Gastrocnemius medialis (tissue), 4 donors: ENCODE measurements around the gene CLASP1. TPM values are rescaled to one million over a fixed set of nuclear protein-coding genes. Genes with fewer than 3 reads are reported as not detected.

Experiments used
- ATAC-seq, 2 donors: fragments of 150-250 bp; one replicate each; pipeline ENCODE4 v1.9.1; 2016
- DNase-seq, 2 donors: peaks; one replicate each; pipeline ENCODE4 v3.0.0-alpha.2; 2019
- H3K27ac ChIP-seq, 4 donors: fragments of 200-600 bp; sonication (generic); 1 replicate in 1 of 4; 2 replicates in 3 of 4; pipeline ENCODE4 v1.5.1; 2016 to 2018; ENCODE audit warnings: mild to moderate bottlenecking in 2 of 4, moderate library complexity in 1 of 4
- H3K27me3 ChIP-seq, 3 donors: fragments of 200-600 bp; sonication (generic) in 2 of 3; 1 replicate in 1 of 3; 2 replicates in 2 of 3; pipeline versions ENCODE4 v1.5.1 to v1.6.0; 2016 to 2019; ENCODE audit warnings: mild to moderate bottlenecking in 1 of 3, moderate library complexity in 1 of 3
- H3K36me3 ChIP-seq, 2 donors: fragments of 200-600 bp; sonication (generic) in 1 of 2; one replicate each; pipeline ENCODE4 v1.5.1; 2017 to 2018
- H3K4me1 ChIP-seq, 2 donors: fragments of 200-600 bp; sonication (generic) in 1 of 2; one replicate each; pipeline ENCODE4 v1.5.1; 2016 to 2017; ENCODE audit warnings: mild to moderate bottlenecking in 2 of 2
- H3K4me3 ChIP-seq, 4 donors: fragments of 200-600 bp; sonication (generic) in 3 of 4; 1 replicate in 1 of 4; 2 replicates in 3 of 4; pipeline ENCODE4 v1.5.1; 2016 to 2019; ENCODE audit warnings: mild to moderate bottlenecking in 2 of 4
- H3K9me3 ChIP-seq, 3 donors: fragments of 200-600 bp; sonication (generic) in 2 of 3; 1 replicate in 1 of 3; 2 replicates in 2 of 3; pipeline ENCODE4 v1.5.1; 2016 to 2019
- POLR2A ChIP-seq, 2 donors: fragments of 450-650 bp; IDR thresholded peaks; one replicate each; pipeline ENCODE4 v1.6.1; 2017; ENCODE audit warnings: antibody characterized with exemption in 2 of 2, mild to moderate bottlenecking in 2 of 2, moderate library complexity in 2 of 2
- in situ Hi-C, 4 donors: fragments of 200-750 bp; cut with MboI; loops; one replicate each; pipeline versions ENCODE4 v1.15.0 to v1.8.0; 2017; ENCODE audit warnings: low sequenced_read_pairs in 4 of 4
- intact Hi-C: fragments of 100-400 bp; cut with DNase I; formaldehyde crosslinking; loops from one replicate; pipeline ENCODE4 v1.15.1; 2023; ENCODE audit warnings: low total_unique reads
- total RNA-seq, 4 donors: library from RNA; depleted of rRNA; stranded (reverse); fragments of >200 nt; gene quantifications; one replicate each; pipeline versions ENCODE4 v1.1.0 to v1.2.3, GENCODE V29; 2016
- TF ChIP-seq, protein P1 (sequence below), 5 experiments: fragments of 450-650 bp in 3 of 5; fragments of 200-600 bp in 2 of 5; sonication (generic) in 2 of 5; IDR thresholded peaks in 4 of 5; conservative IDR thresholded peaks in 1 of 5; 1 replicate in 4 of 5; 2 replicates in 1 of 5; pipeline ENCODE4 v1.5.1; 2016 to 2019; ENCODE audit warnings: antibody characterized with exemption in 5 of 5, mild to moderate bottlenecking in 3 of 5, moderate library complexity in 3 of 5

CLASP1 gene
- total RNA-seq, 4 donors from 2014 or later: 50.1 to 73.9 (median 61.4) TPM

- Histone ChIP-seq H3K27me3 (no peaks in the 10 kb centered on the region), H3K36me3 (no peaks in the 10 kb centered on the region), H3K4me1 (peaks cover 57 to 67% of the 10 kb centered on the region in 2 donors), H3K4me3 (no peak overlapping the region), H3K9me3 (no peaks in the 10 kb centered on the region), H3K27ac (peak overlapping the region; percentile 58 to 87 (median 78))
- ATAC-seq (peak; percentile 74 to 89), DNase-seq (peak; percentile 52 to 57)
- no peak for TF ChIP-seq POLR2A (IDR thresholded peaks at IDR 0.05)
- TF ChIP-seq, protein P1, sequence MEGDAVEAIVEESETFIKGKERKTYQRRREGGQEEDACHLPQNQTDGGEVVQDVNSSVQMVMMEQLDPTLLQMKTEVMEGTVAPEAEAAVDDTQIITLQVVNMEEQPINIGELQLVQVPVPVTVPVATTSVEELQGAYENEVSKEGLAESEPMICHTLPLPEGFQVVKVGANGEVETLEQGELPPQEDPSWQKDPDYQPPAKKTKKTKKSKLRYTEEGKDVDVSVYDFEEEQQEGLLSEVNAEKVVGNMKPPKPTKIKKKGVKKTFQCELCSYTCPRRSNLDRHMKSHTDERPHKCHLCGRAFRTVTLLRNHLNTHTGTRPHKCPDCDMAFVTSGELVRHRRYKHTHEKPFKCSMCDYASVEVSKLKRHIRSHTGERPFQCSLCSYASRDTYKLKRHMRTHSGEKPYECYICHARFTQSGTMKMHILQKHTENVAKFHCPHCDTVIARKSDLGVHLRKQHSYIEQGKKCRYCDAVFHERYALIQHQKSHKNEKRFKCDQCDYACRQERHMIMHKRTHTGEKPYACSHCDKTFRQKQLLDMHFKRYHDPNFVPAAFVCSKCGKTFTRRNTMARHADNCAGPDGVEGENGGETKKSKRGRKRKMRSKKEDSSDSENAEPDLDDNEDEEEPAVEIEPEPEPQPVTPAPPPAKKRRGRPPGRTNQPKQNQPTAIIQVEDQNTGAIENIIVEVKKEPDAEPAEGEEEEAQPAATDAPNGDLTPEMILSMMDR (IDR thresholded peaks at IDR 0.05 in 4 of 5, conservative IDR thresholded peaks at IDR 0.05 in 1 of 5): no peak
- intact Hi-C loops (no loop called here), in situ Hi-C loops (no loop called here)
These were observed 147.0 kb downstream of the CLASP1 start for GRCh38 chr2:121502246-121502645.

GRCh38 chr2:121501554-121501953 is 147.7 kb downstream of the CLASP1 start:
- intact Hi-C loops: no loop called here
- H3K27ac ChIP-seq: peak overlapping the region; percentile 58 to 87 (median 78)

GRCh38 chr2:121501031-121501430 is 148.2 kb downstream of the CLASP1 start:
- H3K4me3 ChIP-seq: no peak overlapping the region
- DNase-seq (no peak), ATAC-seq (peak in 1 of 2 donors; percentile 34)
- no peaks in the 10 kb centered on the region for H3K9me3 ChIP-seq
- H3K36me3 ChIP-seq: no peaks in the 10 kb centered on the region
- H3K27me3 ChIP-seq: no peaks in the 10 kb centered on the region
- intact Hi-C loops (no loop called here), in situ Hi-C loops (no loop called here)
- peak overlapping the region; percentile 58 to 87 (median 78) for H3K27ac ChIP-seq
- H3K4me1 ChIP-seq: peaks cover 45 to 55% of the 10 kb centered on the region in 2 donors
- TF ChIP-seq POLR2A (IDR thresholded peaks at IDR 0.05): no peak
- TF ChIP-seq, protein P1 (IDR thresholded peaks at IDR 0.05 in 4 of 5, conservative IDR thresholded peaks at IDR 0.05 in 1 of 5): no peak

More at GRCh38 chr2:121501554-121501953, 147.7 kb downstream of the CLASP1 start:
- ATAC-seq: peak; percentile 47 to 53
- no peaks in the 10 kb centered on the region for H3K27me3 ChIP-seq
- H3K4me1 ChIP-seq: peaks cover 50 to 60% of the 10 kb centered on the region in 2 donors
- DNase-seq: no peak
- no peak for TF ChIP-seq POLR2A (IDR thresholded peaks at IDR 0.05)
- TF ChIP-seq, protein P1 (IDR thresholded peaks at IDR 0.05 in 4 of 5, conservative IDR thresholded peaks at IDR 0.05 in 1 of 5): no peak
- H3K4me3 ChIP-seq: no peak overlapping the region
- in situ Hi-C loops: no loop called here
- H3K9me3 ChIP-seq: no peaks in the 10 kb centered on the region
- no peaks in the 10 kb centered on the region for H3K36me3 ChIP-seq

DNA sequence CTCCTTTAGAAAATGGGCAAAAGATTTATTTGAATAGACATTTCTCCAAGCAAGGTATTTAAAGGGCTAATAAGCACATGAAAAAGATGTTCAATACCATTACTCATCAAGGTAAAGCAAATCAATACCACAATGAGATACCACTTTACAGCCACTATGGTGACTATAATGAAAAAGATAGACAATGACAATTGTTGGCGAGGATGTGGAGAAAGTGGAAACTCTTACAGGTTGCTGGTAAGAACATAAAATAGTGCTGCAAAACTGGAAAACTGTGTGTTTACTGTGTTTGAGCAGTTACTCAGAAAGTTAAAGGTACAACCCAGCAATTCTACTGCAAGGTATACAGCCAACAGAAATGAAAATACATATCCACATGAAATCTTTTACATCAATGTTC is 150.5 kb downstream of the CLASP1 start:
- H3K36me3 ChIP-seq: no peaks in the 10 kb centered on the region
- H3K9me3 ChIP-seq: no peaks in the 10 kb centered on the region
- TF ChIP-seq POLR2A (IDR thresholded peaks at IDR 0.05): no peak
- TF ChIP-seq, protein P1 (IDR thresholded peaks at IDR 0.05 in 4 of 5, conservative IDR thresholded peaks at IDR 0.05 in 1 of 5): no peak
- H3K4me1 ChIP-seq: peaks cover 26 to 38% of the 10 kb centered on the region in 2 donors
- no peak overlapping the region for H3K4me3 ChIP-seq
- H3K27me3 ChIP-seq: no peaks in the 10 kb centered on the region
- DNase-seq: no peak
- ATAC-seq: no peak
- intact Hi-C loops: loop anchor here (10.0 kb wide), 1 partner anchor 94 kb away; no protein-coding TSS in a partner anchor
- in situ Hi-C loops: no loop called here
- peak overlapping the region in 2 of 4 donors; percentile 7 to 87 for H3K27ac ChIP-seq

DNA sequence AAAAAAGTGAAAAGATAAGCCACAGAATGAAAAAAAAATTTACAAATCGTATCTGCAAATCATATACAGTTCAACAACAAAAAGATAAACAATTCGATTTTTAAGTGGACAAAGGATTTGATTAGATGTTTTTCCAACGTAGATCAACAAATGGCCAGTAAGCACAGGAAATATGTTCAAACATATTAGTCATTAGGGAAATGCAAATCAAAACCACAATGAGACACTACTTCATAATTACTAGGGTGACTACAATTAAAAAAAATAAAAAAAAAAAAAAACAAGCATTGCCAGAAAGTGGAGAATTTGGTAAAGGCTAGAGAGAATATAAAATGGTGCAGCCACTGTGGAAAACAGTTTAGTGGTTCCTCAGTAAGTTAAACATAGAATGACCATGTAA is 156.9 kb downstream of the CLASP1 start:
- TF ChIP-seq, protein P1 (IDR thresholded peaks at IDR 0.05 in 4 of 5, conservative IDR thresholded peaks at IDR 0.05 in 1 of 5): no peak
- no peak for TF ChIP-seq POLR2A (IDR thresholded peaks at IDR 0.05)
- Histone ChIP-seq H3K27me3 (no peaks in the 10 kb centered on the region), H3K36me3 (no peaks in the 10 kb centered on the region), H3K4me1 (peaks cover 55 to 62% of the 10 kb centered on the region in 2 donors), H3K9me3 (no peaks in the 10 kb centered on the region), H3K27ac (peak overlapping the region in 2 of 4 donors; percentile 6 to 66), H3K4me3 (no peak overlapping the region)
- ATAC-seq: no peak
- no peak for DNase-seq
- intact Hi-C loops (loop anchor here (10.0 kb wide), 1 partner anchor 88 kb away; no protein-coding TSS in a partner anchor), in situ Hi-C loops (no loop called here)
